ENCODE results near the gene PCNX2.

DNA sequence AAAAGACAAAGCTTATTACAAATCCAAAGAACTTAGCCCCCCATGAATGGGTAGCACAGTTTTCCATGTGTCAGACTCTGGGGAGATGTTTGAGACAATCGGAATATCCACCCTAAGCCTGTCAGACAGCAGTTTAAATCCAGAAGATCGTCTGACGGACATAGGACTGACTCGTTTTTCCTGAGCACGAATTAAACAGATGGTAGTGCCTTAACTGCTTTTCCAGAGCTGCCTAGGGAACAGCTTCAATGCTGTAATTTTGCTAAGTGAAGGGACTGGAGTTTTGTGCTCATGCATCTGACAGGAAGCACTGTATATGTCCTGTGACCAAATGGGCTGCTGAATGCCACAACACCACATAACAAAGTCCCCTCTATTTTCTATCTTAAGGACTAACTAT is 48.6 kb downstream of the PCNX2 start:
- TF ChIP-seq, protein P1, sequence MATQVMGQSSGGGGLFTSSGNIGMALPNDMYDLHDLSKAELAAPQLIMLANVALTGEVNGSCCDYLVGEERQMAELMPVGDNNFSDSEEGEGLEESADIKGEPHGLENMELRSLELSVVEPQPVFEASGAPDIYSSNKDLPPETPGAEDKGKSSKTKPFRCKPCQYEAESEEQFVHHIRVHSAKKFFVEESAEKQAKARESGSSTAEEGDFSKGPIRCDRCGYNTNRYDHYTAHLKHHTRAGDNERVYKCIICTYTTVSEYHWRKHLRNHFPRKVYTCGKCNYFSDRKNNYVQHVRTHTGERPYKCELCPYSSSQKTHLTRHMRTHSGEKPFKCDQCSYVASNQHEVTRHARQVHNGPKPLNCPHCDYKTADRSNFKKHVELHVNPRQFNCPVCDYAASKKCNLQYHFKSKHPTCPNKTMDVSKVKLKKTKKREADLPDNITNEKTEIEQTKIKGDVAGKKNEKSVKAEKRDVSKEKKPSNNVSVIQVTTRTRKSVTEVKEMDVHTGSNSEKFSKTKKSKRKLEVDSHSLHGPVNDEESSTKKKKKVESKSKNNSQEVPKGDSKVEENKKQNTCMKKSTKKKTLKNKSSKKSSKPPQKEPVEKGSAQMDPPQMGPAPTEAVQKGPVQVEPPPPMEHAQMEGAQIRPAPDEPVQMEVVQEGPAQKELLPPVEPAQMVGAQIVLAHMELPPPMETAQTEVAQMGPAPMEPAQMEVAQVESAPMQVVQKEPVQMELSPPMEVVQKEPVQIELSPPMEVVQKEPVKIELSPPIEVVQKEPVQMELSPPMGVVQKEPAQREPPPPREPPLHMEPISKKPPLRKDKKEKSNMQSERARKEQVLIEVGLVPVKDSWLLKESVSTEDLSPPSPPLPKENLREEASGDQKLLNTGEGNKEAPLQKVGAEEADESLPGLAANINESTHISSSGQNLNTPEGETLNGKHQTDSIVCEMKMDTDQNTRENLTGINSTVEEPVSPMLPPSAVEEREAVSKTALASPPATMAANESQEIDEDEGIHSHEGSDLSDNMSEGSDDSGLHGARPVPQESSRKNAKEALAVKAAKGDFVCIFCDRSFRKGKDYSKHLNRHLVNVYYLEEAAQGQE (IDR thresholded peaks at IDR 0.05; ENCODE audit: unreplicated experiment), result no peak
- TF ChIP-seq, protein P2, sequence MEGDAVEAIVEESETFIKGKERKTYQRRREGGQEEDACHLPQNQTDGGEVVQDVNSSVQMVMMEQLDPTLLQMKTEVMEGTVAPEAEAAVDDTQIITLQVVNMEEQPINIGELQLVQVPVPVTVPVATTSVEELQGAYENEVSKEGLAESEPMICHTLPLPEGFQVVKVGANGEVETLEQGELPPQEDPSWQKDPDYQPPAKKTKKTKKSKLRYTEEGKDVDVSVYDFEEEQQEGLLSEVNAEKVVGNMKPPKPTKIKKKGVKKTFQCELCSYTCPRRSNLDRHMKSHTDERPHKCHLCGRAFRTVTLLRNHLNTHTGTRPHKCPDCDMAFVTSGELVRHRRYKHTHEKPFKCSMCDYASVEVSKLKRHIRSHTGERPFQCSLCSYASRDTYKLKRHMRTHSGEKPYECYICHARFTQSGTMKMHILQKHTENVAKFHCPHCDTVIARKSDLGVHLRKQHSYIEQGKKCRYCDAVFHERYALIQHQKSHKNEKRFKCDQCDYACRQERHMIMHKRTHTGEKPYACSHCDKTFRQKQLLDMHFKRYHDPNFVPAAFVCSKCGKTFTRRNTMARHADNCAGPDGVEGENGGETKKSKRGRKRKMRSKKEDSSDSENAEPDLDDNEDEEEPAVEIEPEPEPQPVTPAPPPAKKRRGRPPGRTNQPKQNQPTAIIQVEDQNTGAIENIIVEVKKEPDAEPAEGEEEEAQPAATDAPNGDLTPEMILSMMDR (conservative IDR thresholded peaks at IDR 0.05; ENCODE audit: low read depth in 2 of 2), result no peak
- TF ChIP-seq POLR2AphosphoS5 (IDR thresholded peaks at IDR 0.05; ENCODE audit: low read depth) (no peak), EZH2 (IDR thresholded peaks at IDR 0.05; ENCODE audit: low read depth, unreplicated experiment) (no peak), NANOG (IDR thresholded peaks at IDR 0.05; ENCODE audit: borderline replicate concordance) (no peak), EZH2phosphoT487 (IDR thresholded peaks at IDR 0.05; ENCODE audit: unreplicated experiment) (no peak), ZNF331 (CRISPR knock-in tag; IDR thresholded peaks at IDR 0.05; ENCODE audit: low read depth) (no peak), JUNB (IDR thresholded peaks at IDR 0.05; ENCODE audit: unreplicated experiment) (no peak), CREB1 (CRISPR knock-in tag; IDR thresholded peaks at IDR 0.05; ENCODE audit: low read depth) (no peak), STAT1 (IDR thresholded peaks at IDR 0.05; ENCODE audit: unreplicated experiment) (no peak)
- TF ChIP-seq, protein P3, sequence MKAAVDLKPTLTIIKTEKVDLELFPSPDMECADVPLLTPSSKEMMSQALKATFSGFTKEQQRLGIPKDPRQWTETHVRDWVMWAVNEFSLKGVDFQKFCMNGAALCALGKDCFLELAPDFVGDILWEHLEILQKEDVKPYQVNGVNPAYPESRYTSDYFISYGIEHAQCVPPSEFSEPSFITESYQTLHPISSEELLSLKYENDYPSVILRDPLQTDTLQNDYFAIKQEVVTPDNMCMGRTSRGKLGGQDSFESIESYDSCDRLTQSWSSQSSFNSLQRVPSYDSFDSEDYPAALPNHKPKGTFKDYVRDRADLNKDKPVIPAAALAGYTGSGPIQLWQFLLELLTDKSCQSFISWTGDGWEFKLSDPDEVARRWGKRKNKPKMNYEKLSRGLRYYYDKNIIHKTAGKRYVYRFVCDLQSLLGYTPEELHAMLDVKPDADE (IDR thresholded peaks at IDR 0.05), result no peak
- TF ChIP-seq, protein P4, sequence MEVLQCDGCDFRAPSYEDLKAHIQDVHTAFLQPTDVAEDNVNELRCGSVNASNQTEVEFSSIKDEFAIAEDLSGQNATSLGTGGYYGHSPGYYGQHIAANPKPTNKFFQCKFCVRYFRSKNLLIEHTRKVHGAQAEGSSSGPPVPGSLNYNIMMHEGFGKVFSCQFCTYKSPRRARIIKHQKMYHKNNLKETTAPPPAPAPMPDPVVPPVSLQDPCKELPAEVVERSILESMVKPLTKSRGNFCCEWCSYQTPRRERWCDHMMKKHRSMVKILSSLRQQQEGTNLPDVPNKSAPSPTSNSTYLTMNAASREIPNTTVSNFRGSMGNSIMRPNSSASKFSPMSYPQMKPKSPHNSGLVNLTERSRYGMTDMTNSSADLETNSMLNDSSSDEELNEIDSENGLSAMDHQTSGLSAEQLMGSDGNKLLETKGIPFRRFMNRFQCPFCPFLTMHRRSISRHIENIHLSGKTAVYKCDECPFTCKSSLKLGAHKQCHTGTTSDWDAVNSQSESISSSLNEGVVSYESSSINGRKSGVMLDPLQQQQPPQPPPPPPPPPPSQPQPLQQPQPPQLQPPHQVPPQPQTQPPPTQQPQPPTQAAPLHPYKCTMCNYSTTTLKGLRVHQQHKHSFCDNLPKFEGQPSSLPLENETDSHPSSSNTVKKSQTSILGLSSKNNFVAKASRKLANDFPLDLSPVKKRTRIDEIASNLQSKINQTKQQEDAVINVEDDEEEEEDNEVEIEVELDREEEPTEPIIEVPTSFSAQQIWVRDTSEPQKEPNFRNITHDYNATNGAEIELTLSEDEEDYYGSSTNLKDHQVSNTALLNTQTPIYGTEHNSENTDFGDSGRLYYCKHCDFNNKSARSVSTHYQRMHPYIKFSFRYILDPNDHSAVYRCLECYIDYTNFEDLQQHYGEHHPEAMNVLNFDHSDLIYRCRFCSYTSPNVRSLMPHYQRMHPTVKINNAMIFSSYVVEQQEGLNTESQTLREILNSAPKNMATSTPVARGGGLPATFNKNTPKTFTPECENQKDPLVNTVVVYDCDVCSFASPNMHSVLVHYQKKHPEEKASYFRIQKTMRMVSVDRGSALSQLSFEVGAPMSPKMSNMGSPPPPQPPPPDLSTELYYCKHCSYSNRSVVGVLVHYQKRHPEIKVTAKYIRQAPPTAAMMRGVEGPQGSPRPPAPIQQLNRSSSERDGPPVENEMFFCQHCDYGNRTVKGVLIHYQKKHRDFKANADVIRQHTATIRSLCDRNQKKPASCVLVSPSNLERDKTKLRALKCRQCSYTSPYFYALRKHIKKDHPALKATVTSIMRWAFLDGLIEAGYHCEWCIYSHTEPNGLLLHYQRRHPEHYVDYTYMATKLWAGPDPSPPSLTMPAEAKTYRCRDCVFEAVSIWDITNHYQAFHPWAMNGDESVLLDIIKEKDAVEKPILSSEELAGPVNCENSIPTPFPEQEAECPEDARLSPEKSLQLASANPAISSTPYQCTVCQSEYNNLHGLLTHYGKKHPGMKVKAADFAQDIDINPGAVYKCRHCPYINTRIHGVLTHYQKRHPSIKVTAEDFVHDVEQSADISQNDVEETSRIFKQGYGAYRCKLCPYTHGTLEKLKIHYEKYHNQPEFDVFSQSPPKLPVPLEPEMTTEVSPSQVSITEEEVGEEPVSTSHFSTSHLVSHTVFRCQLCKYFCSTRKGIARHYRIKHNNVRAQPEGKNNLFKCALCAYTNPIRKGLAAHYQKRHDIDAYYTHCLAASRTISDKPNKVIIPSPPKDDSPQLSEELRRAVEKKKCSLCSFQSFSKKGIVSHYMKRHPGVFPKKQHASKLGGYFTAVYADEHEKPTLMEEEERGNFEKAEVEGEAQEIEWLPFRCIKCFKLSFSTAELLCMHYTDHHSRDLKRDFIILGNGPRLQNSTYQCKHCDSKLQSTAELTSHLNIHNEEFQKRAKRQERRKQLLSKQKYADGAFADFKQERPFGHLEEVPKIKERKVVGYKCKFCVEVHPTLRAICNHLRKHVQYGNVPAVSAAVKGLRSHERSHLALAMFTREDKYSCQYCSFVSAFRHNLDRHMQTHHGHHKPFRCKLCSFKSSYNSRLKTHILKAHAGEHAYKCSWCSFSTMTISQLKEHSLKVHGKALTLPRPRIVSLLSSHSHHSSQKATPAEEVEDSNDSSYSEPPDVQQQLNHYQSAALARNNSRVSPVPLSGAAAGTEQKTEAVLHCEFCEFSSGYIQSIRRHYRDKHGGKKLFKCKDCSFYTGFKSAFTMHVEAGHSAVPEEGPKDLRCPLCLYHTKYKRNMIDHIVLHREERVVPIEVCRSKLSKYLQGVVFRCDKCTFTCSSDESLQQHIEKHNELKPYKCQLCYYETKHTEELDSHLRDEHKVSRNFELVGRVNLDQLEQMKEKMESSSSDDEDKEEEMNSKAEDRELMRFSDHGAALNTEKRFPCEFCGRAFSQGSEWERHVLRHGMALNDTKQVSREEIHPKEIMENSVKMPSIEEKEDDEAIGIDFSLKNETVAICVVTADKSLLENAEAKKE (CRISPR knock-in tag; IDR thresholded peaks at IDR 0.05), result no peak
